HL-60 (cell line): Measurements from ENCODE around the gene PTX4.

Source experiments
- GABPA ChIP-seq: IDR thresholded peaks from 2 replicates; pipeline ENCODE4 v1.6.1; 2012; ENCODE audit warnings: low read depth
- POLR2AphosphoS5 ChIP-seq: IDR thresholded peaks from 2 replicates; pipeline ENCODE4 v1.6.1; 2012; ENCODE audit warnings: low read depth
- SPI1 ChIP-seq: IDR thresholded peaks from 2 replicates; pipeline ENCODE4 v1.6.1; 2012; ENCODE audit warnings: low read depth, mild to moderate bottlenecking, borderline replicate concordance
- TF ChIP-seq, protein P1 (sequence below): IDR thresholded peaks from one replicate; pipeline ENCODE4 v1.5.1; 2011; ENCODE audit warnings: low read length, control low read depth, inconsistent platforms; ENCODE audit not compliant: insufficient read depth
- TF ChIP-seq, protein P2 (sequence below): IDR thresholded peaks from 2 replicates; pipeline ENCODE4 v1.6.1; 2012; ENCODE audit warnings: low read depth; ENCODE audit not compliant: insufficient replicate concordance

DNA sequence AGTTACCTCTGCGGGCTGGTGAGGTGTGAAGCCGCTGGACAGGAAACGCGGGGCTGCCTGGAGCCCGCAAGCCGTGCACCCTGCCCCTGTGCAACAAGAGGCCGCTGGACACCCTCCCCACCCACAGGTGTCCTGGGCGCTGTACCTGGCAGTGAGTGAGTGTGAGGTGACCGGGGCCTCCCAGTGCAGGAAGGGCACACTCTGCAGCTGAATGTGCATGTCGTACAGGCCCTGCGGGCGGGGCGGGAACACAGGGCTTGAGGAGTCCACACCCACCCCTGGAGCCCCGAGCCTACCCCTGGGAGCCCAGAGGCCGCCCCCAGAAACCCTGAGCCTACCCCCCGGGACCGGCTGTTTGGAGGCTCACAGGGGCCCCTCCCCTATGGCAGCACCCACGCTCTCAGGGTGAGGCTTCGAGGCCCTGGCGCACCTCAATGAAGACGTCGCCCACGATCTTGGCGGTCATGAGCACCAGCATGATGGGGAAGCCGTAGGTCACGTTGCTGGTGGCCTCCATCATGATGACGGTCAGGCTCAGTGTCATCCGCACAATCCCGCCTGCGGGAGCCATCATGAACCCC lies 40.1 kb downstream of the PTX4 start:
- TF ChIP-seq, protein P1, sequence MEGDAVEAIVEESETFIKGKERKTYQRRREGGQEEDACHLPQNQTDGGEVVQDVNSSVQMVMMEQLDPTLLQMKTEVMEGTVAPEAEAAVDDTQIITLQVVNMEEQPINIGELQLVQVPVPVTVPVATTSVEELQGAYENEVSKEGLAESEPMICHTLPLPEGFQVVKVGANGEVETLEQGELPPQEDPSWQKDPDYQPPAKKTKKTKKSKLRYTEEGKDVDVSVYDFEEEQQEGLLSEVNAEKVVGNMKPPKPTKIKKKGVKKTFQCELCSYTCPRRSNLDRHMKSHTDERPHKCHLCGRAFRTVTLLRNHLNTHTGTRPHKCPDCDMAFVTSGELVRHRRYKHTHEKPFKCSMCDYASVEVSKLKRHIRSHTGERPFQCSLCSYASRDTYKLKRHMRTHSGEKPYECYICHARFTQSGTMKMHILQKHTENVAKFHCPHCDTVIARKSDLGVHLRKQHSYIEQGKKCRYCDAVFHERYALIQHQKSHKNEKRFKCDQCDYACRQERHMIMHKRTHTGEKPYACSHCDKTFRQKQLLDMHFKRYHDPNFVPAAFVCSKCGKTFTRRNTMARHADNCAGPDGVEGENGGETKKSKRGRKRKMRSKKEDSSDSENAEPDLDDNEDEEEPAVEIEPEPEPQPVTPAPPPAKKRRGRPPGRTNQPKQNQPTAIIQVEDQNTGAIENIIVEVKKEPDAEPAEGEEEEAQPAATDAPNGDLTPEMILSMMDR: no peak
- TF ChIP-seq, protein P2, sequence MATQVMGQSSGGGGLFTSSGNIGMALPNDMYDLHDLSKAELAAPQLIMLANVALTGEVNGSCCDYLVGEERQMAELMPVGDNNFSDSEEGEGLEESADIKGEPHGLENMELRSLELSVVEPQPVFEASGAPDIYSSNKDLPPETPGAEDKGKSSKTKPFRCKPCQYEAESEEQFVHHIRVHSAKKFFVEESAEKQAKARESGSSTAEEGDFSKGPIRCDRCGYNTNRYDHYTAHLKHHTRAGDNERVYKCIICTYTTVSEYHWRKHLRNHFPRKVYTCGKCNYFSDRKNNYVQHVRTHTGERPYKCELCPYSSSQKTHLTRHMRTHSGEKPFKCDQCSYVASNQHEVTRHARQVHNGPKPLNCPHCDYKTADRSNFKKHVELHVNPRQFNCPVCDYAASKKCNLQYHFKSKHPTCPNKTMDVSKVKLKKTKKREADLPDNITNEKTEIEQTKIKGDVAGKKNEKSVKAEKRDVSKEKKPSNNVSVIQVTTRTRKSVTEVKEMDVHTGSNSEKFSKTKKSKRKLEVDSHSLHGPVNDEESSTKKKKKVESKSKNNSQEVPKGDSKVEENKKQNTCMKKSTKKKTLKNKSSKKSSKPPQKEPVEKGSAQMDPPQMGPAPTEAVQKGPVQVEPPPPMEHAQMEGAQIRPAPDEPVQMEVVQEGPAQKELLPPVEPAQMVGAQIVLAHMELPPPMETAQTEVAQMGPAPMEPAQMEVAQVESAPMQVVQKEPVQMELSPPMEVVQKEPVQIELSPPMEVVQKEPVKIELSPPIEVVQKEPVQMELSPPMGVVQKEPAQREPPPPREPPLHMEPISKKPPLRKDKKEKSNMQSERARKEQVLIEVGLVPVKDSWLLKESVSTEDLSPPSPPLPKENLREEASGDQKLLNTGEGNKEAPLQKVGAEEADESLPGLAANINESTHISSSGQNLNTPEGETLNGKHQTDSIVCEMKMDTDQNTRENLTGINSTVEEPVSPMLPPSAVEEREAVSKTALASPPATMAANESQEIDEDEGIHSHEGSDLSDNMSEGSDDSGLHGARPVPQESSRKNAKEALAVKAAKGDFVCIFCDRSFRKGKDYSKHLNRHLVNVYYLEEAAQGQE: no peak
- TF ChIP-seq POLR2AphosphoS5: no peak
- TF ChIP-seq GABPA: no peak
- no peak for TF ChIP-seq SPI1
